Muscle of back (tissue), 11 donors: ENCODE results near the gene FLNC. TPM values are rescaled to one million over a fixed set of nuclear protein-coding genes. Genes with fewer than 3 reads are reported as not detected.

ENCODE experiments used
- DNase-seq, 3 donors: peaks; one replicate each; pipeline versions ENCODE4 v3.0.0 to v3.0.0-alpha.2; 2013
- polyA plus RNA-seq, 10 donors: library from polyadenylated mRNA; unstranded; fragments of 120-200 nt; gene quantifications; one replicate each; pipeline ENCODE4 v1.2.1, GENCODE V29; 2013; ENCODE audit not compliant: insufficient read length in 10 of 10

Gene FLNC
- polyA plus RNA-seq, 10 donors: 328 to 647 (median 563) TPM

GRCh38 chr7:128890306-128891109 lies 60.3 kb downstream of the FLNC start:
- no peak for DNase-seq

- DNase-seq: no peak
Observed at GRCh38 chr7:128891110-128891941, 61.1 kb downstream of the FLNC start.

- no peak for DNase-seq
Observed at GRCh38 chr7:128891942-128892269, 61.7 kb downstream of the FLNC start.

GRCh38 chr7:128892521-128893250 lies 62.5 kb downstream of the FLNC start:
- no peak for DNase-seq

GRCh38 chr7:128893251-128894100 lies 63.3 kb downstream of the FLNC start:
- no peak for DNase-seq

- DNase-seq: no peak
Observed at GRCh38 chr7:128894101-128894440, 63.9 kb downstream of the FLNC start.

- DNase-seq: no peak
Observed at GRCh38 chr7:128895320-128895719, 65.1 kb downstream of the FLNC start.

- no peak for DNase-seq
Observed at GRCh38 chr7:128899392-128899791, 69.2 kb downstream of the FLNC start.

GRCh38 chr7:128900237-128900636 lies 70.0 kb downstream of the FLNC start:
- no peak for DNase-seq

GRCh38 chr7:128902761-128903585 lies 72.8 kb downstream of the FLNC start:
- DNase-seq: no peak

- no peak for DNase-seq
Observed at GRCh38 chr7:128903621-128904361, 73.6 kb downstream of the FLNC start.

GRCh38 chr7:128904381-128905197 lies 74.4 kb downstream of the FLNC start:
- no peak for DNase-seq

GRCh38 chr7:128906001-128906765 lies 76.0 kb downstream of the FLNC start:
- no peak for DNase-seq

GRCh38 chr7:128906766-128907559 lies 76.8 kb downstream of the FLNC start:
- DNase-seq: no peak
